COLO668 (cell line): ENCODE measurements around the gene FNDC11.

Source experiments
- DNase-seq: peaks from one replicate; lab custom pipeline; 2025; ENCODE audit not compliant: unreplicated experiment; lab: John Stamatoyannopoulos, UW

Gene FNDC11

DNA sequence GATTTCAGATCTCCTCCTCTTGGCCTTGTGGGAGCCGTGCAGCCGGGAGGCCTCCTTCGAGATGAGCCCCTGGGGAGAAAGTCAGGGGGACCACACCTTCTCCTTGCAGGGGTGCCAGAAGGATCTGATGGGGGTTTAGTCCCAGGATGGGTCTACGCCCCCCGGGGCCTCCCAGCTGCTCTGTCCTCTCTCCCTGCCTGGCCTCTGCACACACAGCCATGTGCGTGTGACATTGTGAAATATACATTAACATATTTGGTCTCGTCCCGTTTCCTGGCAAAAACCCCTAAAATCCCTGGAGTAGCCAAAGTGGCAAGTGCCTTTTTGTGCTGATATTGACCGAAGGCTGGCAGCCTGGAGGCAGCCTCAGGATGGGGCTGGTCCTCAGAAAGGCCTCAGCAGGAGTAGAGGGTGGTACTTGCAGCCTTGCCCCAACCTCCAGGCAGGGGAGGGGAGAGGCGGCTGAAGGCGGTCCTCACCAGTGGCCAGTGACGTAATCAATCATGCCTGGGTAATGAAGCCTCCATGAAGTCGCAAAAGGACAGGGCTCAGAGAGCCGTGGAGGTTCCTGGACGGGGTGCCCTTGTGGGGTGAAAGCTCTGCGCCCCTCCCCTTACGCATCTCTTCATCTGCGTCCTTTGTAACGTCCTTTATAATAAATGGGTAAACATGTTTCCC lies 25.2 kb downstream of the FNDC11 start:
- DNase-seq: no peak

GRCh38 chr20:63580796-63581461 lies 27.0 kb downstream of the FNDC11 start:
- peak; percentile 68 for DNase-seq

DNA sequence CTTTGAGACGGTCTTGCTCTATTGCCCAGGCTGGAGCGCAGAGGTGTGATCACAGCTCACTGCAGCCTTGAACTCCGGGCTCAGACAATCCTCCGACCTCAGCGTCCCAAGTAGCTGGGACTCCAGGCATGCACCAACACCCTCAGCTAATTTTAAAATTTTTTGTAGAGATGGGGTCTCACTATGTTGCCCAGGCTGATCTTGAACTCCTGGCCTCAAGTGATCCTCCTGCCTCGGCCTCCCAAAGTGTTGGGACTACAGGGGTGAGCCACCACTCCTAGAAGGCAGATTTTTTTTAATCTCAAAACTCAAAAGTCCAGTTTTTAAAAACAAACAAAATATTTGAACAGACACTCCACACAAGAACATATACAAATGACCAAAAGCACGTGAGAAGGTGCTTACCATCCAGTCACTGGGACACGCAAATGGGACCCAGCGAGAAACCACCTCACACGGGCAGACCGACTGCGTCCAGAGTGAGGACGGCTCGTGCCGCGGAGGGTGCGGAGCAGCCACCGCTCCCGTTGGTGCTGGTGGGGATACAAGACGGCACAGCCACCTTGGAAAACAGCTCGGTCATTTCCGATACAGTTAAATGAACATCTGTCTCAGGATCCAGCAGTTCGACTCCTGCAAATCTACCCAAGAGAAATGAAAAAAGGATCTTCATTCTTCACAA lies 28.6 kb downstream of the FNDC11 start:
- DNase-seq: peak; percentile 40

DNA sequence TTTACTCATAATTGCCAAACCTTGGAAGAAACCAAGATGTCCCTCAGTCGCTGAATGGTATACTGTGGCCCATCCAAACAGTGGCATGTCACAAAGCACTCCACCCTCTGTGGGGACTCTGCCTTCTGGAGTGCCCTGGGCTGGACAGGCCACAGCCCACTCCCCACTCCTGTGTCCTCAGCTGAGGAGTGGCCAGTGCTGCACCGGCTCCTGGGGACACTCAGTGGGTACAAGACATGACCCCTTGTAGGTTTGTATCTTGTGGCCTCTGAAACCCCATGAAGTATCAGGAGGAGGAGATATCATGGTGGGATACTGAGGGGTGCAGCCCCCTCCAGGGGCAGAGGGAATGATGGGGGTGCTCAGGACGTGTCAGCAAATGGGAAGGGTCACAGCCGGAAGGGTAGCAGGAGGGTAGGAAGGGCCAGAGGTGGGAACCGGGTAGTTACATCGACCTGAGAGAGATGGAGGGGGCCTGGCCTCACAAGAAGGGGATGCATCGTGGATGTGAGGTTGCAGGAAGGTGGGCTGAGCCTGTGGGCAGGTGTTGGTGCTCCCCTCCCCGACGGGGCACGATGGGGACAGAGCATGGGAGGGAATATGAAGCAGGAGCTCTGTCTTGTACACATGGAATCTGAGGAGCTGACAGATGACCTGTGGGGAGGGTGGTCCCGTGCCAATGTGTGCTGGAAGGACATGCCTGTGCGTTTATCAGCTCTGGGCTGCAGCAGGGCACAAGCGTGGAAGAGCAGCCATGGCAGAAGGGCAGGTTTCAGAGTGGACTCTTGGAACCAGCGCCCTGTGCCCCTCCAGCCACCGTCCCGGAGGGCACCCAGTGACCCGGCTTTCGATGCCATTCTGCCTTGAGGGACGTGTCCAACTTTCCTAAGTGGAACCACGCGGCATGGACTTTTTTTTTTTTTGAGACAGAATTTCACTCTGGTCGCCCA lies 31.9 kb downstream of the FNDC11 start:
- DNase-seq: no peak

DNA sequence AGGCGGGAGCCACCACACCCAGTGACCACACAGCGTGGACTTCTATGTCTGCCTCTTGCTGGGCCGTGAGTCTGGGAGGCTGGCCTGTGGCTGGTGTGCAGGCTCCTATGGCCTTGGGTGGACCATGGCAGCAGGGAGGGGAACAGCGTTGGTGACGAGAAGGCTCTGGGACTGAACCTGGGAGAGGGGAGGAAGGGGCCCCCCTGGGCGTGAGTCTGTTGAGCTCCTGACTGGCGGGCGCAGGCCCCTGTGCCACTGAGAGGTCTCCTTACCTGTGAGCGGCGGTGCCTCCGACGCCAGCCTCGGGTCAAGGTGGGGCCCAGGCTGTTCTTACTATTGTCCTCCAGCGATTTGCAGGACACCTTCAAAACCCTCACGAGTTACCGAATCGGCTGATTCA lies 32.8 kb downstream of the FNDC11 start:
- no peak for DNase-seq

GRCh38 chr20:63587256-63587655 lies 33.3 kb downstream of the FNDC11 start:
- DNase-seq: no peak

DNA sequence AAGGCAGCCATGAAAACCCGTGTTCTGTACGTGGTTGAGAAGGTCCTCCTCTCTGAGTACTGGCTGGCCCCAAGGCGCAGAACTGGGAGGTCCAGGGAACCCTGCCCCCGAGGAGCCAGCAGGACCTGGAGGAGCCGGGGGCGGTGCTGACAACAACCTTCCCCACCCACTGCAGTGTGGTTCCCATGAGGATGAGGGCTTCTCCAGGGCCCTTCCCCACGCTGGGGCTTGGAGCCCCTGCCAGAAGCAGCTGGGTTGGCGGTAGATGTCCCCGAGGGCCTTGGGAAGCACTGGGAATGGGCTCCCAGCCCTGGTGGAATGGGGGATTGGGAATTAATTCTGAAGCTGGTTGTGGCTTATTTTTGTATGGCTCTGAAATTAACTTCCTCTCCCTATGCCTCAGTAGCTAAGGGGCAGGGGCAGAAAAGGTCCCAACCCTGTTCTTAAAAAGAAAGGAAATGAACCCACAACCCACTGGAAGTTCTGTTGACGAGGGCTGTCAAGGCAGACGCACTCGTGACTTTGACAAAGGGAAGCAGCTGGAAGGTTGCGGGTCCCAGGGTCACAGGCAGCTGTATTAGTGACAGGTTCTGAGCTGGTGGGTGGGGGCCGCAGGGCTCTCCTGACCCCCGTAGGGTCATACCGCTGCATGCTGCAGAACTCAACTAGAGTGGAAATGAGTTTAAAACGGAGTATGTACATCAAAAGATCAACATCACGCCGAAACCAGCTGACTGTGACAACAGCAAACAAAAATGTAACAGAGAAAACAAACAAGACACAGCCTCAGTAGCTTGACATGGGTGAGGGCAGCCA lies 34.0 kb downstream of the FNDC11 start:
- DNase-seq: no peak

DNA sequence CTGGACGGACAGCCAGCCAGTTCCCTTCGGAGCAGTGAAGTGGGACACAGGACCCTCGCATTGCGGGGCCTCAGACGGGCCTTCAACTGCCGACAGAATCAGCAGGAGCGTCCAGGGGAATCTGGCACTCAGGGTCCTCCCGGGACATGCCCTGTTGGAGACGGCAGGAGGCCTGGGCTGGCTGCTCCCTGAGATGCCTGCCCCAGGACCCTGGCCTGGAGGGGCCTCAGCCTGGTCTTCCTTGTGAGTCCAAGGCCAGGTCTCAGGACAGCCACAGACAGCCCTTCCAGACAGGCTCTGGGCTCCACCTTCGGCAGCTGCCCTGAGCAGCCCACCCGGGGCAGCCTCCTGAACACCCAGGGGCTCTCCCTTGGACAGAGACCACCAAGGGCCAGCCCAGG lies 34.7 kb downstream of the FNDC11 start:
- DNase-seq: no peak

DNA sequence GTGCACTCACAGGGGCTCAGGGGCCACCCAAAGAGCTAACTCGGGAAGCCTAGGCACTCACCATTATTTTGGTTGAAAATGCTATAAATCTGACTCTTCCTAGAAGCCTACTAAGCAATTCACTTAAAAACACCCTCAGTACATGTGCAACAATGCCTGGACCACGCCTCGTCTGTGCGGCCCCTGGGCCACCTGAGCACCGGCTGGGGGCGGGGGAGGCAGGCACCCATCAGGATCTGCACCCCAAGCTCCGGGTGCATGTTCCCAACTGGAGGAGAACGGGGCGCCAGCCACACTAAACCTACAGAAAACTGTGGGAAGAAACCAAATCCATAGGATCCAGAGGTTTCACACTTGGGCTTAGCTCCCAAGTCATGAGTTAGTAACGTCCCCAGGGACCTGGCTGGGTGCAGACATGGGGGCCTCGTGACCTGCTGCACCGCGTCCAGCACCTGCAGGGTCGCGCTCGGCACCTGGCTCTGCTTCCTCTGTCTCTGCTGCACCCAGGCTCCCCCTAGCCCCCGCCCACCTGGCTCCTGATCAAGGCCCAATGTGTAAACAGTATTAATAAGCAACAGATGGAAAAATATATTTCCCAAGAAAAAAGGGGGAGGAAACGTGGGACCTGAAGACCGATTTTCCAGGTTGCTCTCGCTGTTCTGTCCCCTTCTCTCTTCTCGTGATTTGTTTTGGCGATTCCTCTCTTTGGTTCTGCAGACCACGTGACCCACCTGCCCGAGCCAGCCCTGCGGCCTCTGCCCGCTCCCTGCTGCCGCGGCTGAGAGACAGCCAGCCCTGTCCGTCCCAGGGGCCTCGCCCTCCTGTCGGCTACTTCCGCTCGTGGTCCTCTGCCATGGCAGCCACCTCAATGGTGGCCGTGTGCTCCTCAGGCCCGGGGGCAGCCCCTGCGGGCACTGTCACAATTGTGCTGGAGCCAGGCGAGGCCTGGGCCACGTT lies 35.6 kb downstream of the FNDC11 start:
- DNase-seq: no peak

- DNase-seq: no peak
These were observed 36.5 kb downstream of the FNDC11 start for GRCh38 chr20:63590218-63591146.

DNA sequence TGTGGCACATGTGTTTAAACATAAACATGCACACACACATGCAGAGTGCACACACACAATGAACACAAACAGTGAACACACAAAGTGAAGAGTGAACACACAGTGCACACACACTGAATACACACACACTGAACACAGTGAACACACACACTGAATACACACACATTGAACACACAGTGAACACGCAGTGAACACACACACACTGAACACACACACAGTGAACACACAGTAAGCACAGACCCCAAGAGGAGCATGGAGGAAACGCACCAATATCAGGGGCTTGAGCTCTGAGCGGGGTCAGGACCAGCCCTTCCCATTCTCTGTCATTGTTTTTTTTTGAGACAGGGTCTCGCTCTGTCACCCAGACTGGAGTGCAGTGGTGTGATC lies 37.2 kb downstream of the FNDC11 start:
- no peak for DNase-seq

DNA sequence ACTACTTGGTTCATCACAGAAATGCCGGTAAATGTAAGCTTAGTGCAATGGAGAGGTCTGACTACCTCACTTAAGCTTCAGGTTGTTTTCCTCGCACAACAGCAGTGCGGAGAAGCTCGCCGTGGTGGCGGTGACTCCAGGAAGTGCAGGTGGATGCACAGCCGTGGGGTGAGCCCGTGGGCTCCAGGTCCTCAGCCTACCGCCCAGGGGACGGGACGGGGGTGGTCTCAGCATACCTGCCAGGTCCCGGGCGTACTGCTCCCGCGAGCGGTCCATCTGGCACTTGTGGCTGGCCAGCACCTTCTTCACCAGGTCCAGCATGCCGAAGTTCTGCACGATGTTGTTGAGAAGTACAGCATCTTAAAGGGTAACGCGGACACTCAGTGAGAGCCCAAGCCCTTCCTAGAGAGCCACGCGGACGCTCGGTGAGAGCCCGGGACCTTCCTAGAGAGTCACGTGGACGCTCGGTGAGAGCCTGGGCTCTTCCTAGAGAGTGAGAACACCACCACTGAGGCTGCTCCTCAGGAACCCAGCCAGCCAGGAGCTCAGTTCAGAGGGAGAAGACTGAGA lies 37.9 kb downstream of the FNDC11 start:
- DNase-seq: no peak

DNA sequence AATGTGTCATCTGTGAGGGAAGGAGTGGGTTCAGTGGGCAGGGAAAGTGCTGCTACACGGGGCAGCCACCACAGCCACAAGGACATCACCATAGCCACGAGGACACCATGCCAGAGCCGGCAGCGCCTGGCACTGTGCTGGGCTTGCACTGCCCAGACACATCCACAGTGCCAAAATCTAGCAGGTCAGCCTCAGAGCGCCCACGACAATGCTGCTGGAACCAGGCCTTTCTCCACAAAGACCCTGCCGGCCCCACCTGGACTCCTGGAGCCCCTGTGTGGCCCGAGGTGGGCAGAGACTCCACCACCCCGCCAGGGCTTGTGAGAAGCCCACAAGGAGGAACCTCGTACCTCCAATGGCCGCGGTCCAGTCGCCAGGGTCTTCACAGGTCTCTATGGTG lies 38.7 kb downstream of the FNDC11 start:
- no peak for DNase-seq

DNA sequence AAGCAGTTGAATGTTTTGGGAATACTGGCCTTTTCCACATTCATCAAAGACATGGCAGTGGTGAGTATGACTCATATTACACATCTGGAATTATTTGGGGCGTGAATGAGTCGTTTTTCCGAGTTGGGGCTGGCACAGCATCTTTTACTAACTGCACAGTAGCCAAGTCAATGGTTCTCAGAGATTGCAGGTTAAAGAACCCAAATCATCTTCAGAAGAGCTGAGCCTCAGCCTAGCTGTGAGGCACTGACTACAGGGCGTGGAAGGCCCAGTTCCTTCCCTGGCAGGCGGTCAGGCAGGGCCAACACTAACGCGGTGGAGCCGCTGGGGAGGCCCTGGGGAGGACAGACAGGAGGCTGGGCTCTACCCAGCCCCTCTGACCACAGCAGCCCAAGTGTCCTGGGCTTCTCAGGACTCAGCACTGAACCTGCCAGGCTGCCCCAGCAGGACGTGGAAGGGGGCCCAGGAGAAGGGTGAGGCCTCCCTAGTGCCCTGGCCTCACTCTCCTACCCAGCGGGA lies 40.1 kb downstream of the FNDC11 start:
- DNase-seq: no peak

DNA sequence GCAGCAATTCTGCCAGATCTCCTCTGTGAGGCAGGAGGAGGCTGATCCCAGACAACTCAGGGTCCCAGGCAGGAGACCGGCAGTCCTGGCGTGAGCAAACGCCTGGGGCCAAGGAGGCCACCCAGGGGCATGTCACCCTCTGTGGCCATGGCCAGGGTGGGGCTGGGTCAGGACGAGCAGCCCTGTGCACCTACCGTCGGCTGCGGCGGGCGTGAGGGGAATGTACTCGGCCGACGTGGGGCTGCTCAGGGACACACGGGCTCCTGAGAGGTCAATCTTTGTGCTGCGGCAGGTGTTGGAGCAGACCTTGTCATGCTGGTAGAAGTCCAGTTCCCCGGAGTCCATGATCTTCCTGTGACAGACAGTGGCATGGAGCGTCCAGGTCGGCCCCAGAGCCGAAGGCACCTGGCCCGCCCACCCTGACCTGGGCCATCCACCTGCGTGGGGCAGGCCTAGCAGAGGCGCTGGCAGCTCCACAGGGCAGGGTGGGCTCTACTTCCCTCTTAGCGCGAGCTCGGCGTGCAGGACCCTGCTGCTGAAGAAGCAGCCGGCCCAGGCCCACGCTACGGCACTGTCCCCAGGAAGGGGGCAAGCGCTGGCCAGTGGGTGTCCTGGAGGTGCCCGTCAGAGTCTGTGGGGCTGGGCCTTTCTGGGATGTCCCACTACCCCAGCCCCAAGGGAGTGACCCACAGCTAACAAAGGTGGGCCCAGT lies 41.6 kb downstream of the FNDC11 start:
- no peak for DNase-seq

GRCh38 chr20:63596423-63596822 lies 42.5 kb downstream of the FNDC11 start:
- no peak for DNase-seq
